PC-9 (cell line): ENCODE results near the gene DNMT3L.
"Not testable (repeated sequence)": the region's sequence is repeated elsewhere in the genome, so short reads cannot be mapped to it uniquely, and the experiment has no call there.

ENCODE experiments used
- EZH2 ChIP-seq: fragments of 200-600 bp; sonication (generic); IDR thresholded peaks from 2 replicates; pipeline ENCODE4 v1.8.0; 2017; ENCODE audit warnings: antibody characterized with exemption, low read depth
- TF ChIP-seq, protein P1 (sequence below): fragments of 200-600 bp; sonication (generic); conservative IDR thresholded peaks from 2 replicates; pipeline ENCODE4 v1.6.1; 2017; ENCODE audit warnings: mixed run types, antibody characterized with exemption, mild to moderate bottlenecking, moderate library complexity

DNA sequence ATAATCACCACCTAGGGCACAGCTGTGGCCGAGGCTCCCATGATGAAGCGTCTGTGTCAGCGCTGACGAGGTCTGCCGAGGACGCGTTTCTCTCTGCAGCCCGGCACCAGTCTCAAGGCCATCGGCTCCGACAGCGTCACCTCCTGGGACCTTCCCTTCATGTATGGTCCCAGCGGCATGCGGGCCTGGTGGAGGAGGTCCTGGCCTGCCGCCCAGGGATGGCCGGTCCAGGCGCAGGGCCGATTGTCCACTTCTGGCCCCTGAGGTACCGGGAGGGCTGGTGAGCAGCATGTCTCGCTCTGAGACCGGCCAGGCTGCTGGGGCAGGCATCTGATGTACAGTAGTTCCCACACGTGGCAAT lies 64.6 kb downstream of the DNMT3L start:
- TF ChIP-seq, protein P1, sequence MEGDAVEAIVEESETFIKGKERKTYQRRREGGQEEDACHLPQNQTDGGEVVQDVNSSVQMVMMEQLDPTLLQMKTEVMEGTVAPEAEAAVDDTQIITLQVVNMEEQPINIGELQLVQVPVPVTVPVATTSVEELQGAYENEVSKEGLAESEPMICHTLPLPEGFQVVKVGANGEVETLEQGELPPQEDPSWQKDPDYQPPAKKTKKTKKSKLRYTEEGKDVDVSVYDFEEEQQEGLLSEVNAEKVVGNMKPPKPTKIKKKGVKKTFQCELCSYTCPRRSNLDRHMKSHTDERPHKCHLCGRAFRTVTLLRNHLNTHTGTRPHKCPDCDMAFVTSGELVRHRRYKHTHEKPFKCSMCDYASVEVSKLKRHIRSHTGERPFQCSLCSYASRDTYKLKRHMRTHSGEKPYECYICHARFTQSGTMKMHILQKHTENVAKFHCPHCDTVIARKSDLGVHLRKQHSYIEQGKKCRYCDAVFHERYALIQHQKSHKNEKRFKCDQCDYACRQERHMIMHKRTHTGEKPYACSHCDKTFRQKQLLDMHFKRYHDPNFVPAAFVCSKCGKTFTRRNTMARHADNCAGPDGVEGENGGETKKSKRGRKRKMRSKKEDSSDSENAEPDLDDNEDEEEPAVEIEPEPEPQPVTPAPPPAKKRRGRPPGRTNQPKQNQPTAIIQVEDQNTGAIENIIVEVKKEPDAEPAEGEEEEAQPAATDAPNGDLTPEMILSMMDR, result not testable (repeated sequence)
- TF ChIP-seq EZH2, result not testable (repeated sequence)
